GM18502 (cell line): Measurements from ENCODE around the gene APOA4.

Experiments used
- ATAC-seq: cut with Tn5 transposase; IDR thresholded peaks from one replicate; pipeline ENCODE4 v1.9.1; 2021; ENCODE audit warnings: mild to moderate bottlenecking; ENCODE audit not compliant: unreplicated experiment, poor library complexity

The APOA4 gene

GRCh38 chr11:116823031-116823843 lies at the start of gene APOA4:
Gene APOA4 (minus strand): TSS chr11:116823304. CDS start chr11:116823191, 113 bp downstream.
- ATAC-seq: no peak

- ATAC-seq: no peak
These were observed 48.1 kb upstream of the APOA4 start for GRCh38 chr11:116871248-116871647.

GRCh38 chr11:116870054-116870453 lies 47.0 kb upstream of the APOA4 start:
- ATAC-seq: no peak

GRCh38 chr11:116869610-116870009 lies 46.5 kb upstream of the APOA4 start:
- no peak for ATAC-seq

GRCh38 chr11:116868066-116868465 lies 45.0 kb upstream of the APOA4 start:
- ATAC-seq: no peak

- no peak for ATAC-seq
These were observed 44.5 kb upstream of the APOA4 start for GRCh38 chr11:116867619-116868018.

- no peak for ATAC-seq
These were observed 43.8 kb upstream of the APOA4 start for GRCh38 chr11:116866804-116867455.

GRCh38 chr11:116865696-116866095 lies 42.6 kb upstream of the APOA4 start:
- ATAC-seq: no peak

GRCh38 chr11:116864531-116864930 lies 41.4 kb upstream of the APOA4 start:
- no peak for ATAC-seq

- ATAC-seq: no peak
These were observed 39.8 kb upstream of the APOA4 start for GRCh38 chr11:116862951-116863350.

- no peak for ATAC-seq
These were observed 39.1 kb upstream of the APOA4 start for GRCh38 chr11:116862185-116862584.

- no peak for ATAC-seq
These were observed 38.4 kb upstream of the APOA4 start for GRCh38 chr11:116861539-116861938.

- no peak for ATAC-seq
These were observed 37.2 kb upstream of the APOA4 start for GRCh38 chr11:116860303-116860702.

- ATAC-seq: no peak
These were observed 36.1 kb upstream of the APOA4 start for GRCh38 chr11:116859175-116859574.

- ATAC-seq: no peak
These were observed 34.8 kb upstream of the APOA4 start for GRCh38 chr11:116857936-116858335.

GRCh38 chr11:116857316-116857715 lies 34.2 kb upstream of the APOA4 start:
- no peak for ATAC-seq

- ATAC-seq: no peak
These were observed 33.3 kb upstream of the APOA4 start for GRCh38 chr11:116856423-116856822.

- no peak for ATAC-seq
These were observed 32.3 kb upstream of the APOA4 start for GRCh38 chr11:116855413-116855812.

- ATAC-seq: peak; percentile 95
These were observed 30.5 kb upstream of the APOA4 start for GRCh38 chr11:116853461-116854073.

- ATAC-seq: peak; percentile 37
These were observed 29.3 kb upstream of the APOA4 start for GRCh38 chr11:116852261-116853031.

- ATAC-seq: no peak
These were observed 28.5 kb upstream of the APOA4 start for GRCh38 chr11:116851626-116852025.
